Small intestine (tissue), 7 donors: ENCODE measurements around the gene ZNF507. TPM values are rescaled to one million over a fixed set of nuclear protein-coding genes. Genes with fewer than 3 reads are reported as not detected.

Source experiments
- DNase-seq, 2 donors: peaks; one replicate each; pipeline versions ENCODE4 v3.0.0 to v3.0.0-alpha.2; 2013
- FAIRE-seq: peaks from 2 replicates; lab custom pipeline; 2012; peaks lifted over from hg19 to GRCh38; lab: Jason Lieb, UNC
- H3K27ac ChIP-seq, 3 donors: one replicate each; pipeline ENCODE4 v1.5.1; 2013; ENCODE audit warnings: low read length in 2 of 3, mild to moderate bottlenecking in 2 of 3, control low read depth in 1 of 3, inconsistent platforms in 1 of 3, low read depth in 1 of 3, moderate library complexity in 1 of 3
- H3K27me3 ChIP-seq, 3 donors: one replicate each; pipeline ENCODE4 v1.6.1; 2013; ENCODE audit warnings: low read length in 3 of 3, inconsistent platforms in 1 of 3; ENCODE audit not compliant: control insufficient read depth in 3 of 3, insufficient read depth in 3 of 3
- H3K36me3 ChIP-seq, 3 donors: one replicate each; pipeline ENCODE4 v1.6.1; 2013; ENCODE audit warnings: low read length in 3 of 3, inconsistent platforms in 1 of 3, low read depth in 1 of 3, mild to moderate bottlenecking in 1 of 3, moderate library complexity in 1 of 3; ENCODE audit not compliant: control insufficient read depth in 3 of 3, insufficient read depth in 2 of 3
- H3K4me1 ChIP-seq, 3 donors: one replicate each; pipeline ENCODE4 v1.6.1; 2013; ENCODE audit warnings: low read length in 2 of 3, inconsistent platforms in 1 of 3, low read depth in 1 of 3, mild to moderate bottlenecking in 1 of 3, moderate library complexity in 1 of 3; ENCODE audit not compliant: control insufficient read depth in 3 of 3, insufficient read depth in 2 of 3
- H3K4me3 ChIP-seq, 3 donors: one replicate each; pipeline ENCODE4 v1.5.1; 2013; ENCODE audit warnings: low read length in 3 of 3, control low read depth in 1 of 3, inconsistent platforms in 1 of 3, low read depth in 1 of 3, mild to moderate bottlenecking in 1 of 3, moderate library complexity in 1 of 3
- H3K9me3 ChIP-seq, 2 donors: one replicate each; pipeline ENCODE4 v1.6.1; 2013; ENCODE audit warnings: low read depth in 1 of 2, low read length in 1 of 2; ENCODE audit not compliant: control insufficient read depth in 2 of 2, insufficient read depth in 1 of 2
- WGBS, 3 donors: extraction: QIAGEN DNeasy Blood & Tissue Kit; methylation state at CpG; one replicate each; pipeline ENCODE4 v1.1.7; 2013; 5-methylcytosine and 5-hydroxymethylcytosine counted together
- polyA plus RNA-seq, 4 donors: library from polyadenylated mRNA; stranded (reverse) in 3 of 4; unstranded in 1 of 4; fragments of 200-250 nt in 3 of 4; fragments of 120-200 nt in 1 of 4; gene quantifications; one replicate each; pipeline versions ENCODE4 v1.2.1 to v1.2.3, GENCODE V29; 2013
- donor health status: healthy with polysubstance abuse.
- donor health status: control.
- donor health status: control.
- donor health status: Bipolar disorder and iron deficiency.
- donor health status: healthy.

ZNF507 gene
- polyA plus RNA-seq, 4 donors, result 3.2 to 17.1 (median 5.5) TPM

DNA sequence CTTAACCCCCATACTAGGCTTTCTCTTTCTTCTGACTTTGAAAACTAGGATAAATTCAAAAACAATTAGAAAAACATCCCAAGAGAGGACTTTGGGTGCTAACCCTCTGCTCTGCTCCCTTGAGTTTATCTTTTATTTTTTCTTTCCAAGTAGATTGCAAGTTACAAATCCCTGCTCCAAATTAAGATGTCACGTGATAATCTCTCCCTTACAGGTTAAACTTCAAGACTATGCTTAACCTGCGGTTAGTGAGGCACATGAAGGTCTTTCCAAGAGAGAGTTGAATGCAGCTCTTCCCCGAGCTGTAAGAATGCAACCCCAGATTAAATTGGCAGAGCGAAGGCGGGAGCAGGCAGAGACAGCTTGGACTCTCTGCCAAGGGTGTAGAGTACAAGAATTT is 12.2 kb upstream of the ZNF507 start:
- Histone ChIP-seq H3K27ac (no peak overlapping the region), H3K4me1 (no peaks in the 10 kb centered on the region), H3K4me3 (no peak overlapping the region), H3K9me3 (no peaks in the 10 kb centered on the region), H3K36me3 (no peaks in the 10 kb centered on the region), H3K27me3 (peaks cover 0 to 2% (median 0%) of the 10 kb centered on the region in 3 donors)
- DNase-seq (no peak), FAIRE-seq (no peak)
- 64 to 74% (median 68%) methylated on average over 5 of the region's 5 CpGs for WGBS, 3 donors

DNA sequence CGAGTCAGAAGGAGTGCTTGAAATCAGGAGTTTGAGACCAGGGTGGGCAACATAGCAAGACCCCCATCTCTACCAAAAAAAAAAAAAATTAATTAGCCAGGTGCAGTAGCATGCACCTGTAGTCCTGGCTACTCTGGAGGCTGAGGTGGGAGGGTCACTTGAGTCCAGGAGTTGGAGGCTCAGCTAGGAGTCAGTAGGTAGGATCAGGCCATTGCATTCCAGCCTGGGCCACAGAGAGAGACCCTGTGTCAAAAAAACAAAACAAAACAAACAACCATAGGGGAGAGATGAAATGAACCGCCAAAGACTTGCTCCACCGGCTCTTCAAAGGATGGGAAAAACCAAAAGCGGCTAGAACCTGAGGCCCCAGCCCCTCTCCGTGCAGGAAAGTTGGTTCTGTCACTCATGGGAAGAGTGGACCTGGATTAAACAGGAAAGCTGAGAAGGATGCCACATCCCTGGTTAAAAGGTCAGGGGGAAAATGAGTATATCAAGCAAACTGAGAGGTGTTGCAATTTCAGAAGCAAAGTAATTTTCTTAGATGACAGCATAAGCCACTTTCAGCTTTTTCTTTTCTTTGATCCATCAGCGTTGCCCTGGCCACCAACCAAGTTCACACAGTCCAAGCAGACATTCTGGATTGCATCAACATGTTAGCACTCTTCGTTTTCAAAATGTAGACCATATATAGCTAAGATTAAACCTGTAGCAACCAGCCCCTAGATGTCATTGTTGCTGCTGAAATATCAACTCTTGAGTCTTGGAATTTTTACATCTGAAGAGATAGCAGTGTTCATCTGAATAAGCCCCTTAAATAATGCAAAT is 8.9 kb upstream of the ZNF507 start:
- H3K27ac ChIP-seq, result no peak overlapping the region
- no peaks in the 10 kb centered on the region for H3K4me1 ChIP-seq
- H3K4me3 ChIP-seq, result no peak overlapping the region
- DNase-seq, result peak in 1 of 2 donors; percentile 14
- WGBS, 3 donors, result 50 to 60% (median 50%) methylated on average over 7 of the region's 7 CpGs
- H3K36me3 ChIP-seq, result no peaks in the 10 kb centered on the region
- FAIRE-seq, result no peak
- H3K27me3 ChIP-seq, result no peaks in the 10 kb centered on the region
- H3K9me3 ChIP-seq, result no peaks in the 10 kb centered on the region

DNA sequence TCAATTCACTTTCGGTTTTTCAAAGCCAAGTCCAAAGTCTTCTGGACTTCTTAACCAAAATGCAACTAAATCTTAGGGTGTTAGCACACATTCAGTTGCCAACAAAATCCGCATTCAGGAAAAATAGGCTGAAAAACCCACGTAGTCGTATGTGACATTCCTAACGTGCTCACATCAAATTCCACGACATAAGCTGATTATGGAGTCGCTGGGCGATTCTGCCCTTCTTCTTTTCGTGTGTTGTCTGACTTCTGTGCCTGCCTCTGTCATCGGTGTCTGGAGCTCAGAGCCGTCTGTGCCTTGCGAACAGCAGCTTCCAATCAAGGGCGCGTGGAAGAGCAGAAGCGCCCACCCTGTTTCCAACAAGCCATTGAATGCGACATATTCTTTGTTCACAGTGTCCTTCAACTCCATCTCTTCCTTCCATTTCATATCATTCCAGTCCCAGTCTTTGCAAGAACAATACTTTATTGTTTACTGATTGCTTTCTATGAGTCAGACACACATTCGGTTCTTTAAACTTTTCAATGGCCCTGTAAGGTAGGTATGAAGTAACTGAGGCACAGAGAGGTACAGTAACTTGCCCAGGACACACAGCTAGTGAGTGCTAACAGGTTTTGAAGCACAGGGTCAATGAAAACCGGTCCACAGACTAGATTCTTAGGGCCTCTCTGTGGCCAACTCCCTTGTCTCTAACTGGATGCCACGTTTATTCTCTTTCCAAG is 8.2 kb upstream of the ZNF507 start:
- Histone ChIP-seq H3K9me3 (no peaks in the 10 kb centered on the region), H3K36me3 (no peaks in the 10 kb centered on the region), H3K4me3 (no peak overlapping the region), H3K4me1 (no peaks in the 10 kb centered on the region), H3K27me3 (no peaks in the 10 kb centered on the region), H3K27ac (no peak overlapping the region)
- no peak for DNase-seq
- no peak for FAIRE-seq
- WGBS, 3 donors, result 61 to 75% (median 68%) methylated on average over 19 of the region's 19 CpGs

DNA sequence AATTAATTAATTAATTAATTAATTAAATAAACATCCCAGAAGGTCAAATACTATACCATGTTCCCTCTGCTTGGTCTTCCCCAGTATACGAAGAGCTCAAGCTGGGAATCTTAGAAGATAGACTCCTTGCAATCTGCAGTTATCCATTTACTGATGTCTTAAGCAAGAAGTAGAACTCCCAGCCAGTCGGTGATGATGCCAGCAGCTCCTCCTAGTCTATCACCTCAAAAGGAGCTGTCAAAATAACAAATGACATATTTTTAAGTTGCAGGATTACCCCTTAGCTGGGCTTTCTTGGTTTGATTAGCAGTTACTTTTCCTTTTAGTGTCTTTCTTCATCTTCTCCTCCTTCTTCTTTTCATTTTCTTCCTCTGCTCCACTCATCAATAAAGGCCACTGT is 6.0 kb upstream of the ZNF507 start:
- no peak for FAIRE-seq
- WGBS, 3 donors, result 88 to 96% (median 91%) methylated on average over 2 of the region's 2 CpGs
- no peak overlapping the region for H3K27ac ChIP-seq

DNA sequence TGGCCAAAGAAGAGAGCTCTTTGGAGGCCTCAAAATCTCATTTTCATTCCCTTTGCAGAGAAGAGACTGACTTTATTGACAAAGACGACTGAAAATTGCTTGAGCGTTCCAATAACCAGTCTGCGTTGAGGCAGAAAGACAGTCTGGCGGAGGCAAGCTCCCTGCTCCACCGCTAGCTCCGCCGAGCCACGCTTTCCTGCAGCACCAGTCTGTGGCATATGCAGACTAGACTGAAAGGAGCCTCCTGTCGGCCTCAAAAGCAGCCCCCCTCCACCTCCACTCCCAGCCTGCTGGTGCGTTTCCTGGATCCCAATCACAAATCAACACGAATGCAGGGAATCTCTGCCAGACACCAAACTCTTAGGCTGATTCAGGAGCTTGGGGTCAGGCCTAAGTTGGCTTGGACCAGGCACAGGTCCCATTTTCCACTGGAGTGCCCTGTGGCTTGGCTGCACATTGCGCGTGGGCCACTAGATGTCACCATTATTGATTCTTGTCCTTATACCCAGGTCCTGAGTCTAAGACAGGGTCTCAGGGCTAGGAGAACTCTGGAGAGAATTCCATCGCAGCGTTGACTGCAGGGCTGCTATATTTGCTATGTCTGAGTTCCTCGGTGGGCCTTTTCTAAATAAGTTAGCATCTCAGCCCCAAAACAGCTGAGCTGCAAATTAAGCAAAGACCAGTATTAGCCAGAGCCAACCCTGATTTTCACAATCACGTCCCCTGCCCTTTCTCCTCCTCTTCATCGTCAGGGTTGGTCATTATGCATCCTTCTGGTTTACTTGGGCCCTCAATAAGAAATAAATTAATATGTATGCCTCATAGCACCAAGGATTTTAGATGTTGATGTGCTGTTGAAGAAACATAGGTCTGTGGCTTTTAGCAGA is 5.2 kb upstream of the ZNF507 start:
- 55 to 64% (median 64%) methylated on average over 18 of the region's 18 CpGs for WGBS, 3 donors
- Histone ChIP-seq H3K36me3 (no peaks in the 10 kb centered on the region), H3K4me3 (no peak overlapping the region), H3K27me3 (no peaks in the 10 kb centered on the region), H3K4me1 (no peaks in the 10 kb centered on the region), H3K27ac (no peak overlapping the region), H3K9me3 (no peaks in the 10 kb centered on the region)
- peak; percentile 61 to 64 for DNase-seq
- no peak for FAIRE-seq

More for the DNA sequence above, 6.0 kb upstream of the ZNF507 start:
- Histone ChIP-seq H3K9me3 (no peaks in the 10 kb centered on the region), H3K27me3 (no peaks in the 10 kb centered on the region), H3K4me1 (no peaks in the 10 kb centered on the region), H3K4me3 (no peak overlapping the region), H3K36me3 (no peaks in the 10 kb centered on the region)
- DNase-seq, result no peak

DNA sequence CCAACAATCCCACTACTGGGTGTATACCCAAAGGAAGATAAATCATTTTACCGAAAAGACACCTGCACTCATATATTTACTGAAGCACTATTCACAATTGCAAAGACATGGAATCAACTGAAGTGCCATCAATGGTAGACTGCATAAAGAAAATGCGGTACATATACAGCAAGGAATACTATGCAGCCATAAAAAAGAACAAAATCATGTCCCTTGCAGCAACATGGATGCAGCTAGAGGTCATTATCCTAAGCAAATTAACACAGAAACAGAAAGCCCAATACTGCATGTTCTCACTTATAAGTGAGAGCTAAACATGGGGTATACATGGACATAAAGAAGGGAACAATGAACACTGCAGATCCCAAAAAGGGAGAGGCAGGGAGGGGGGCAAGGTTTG is 2.7 kb upstream of the ZNF507 start:
- Histone ChIP-seq H3K4me1 (peaks cover 0 to 3% (median 0%) of the 10 kb centered on the region in 3 donors), H3K27me3 (no peaks in the 10 kb centered on the region), H3K9me3 (no peaks in the 10 kb centered on the region), H3K36me3 (no peaks in the 10 kb centered on the region), H3K27ac (no peak overlapping the region), H3K4me3 (no peak overlapping the region)
- 97 to 98% (median 97%) methylated on average over 2 of the region's 2 CpGs for WGBS, 3 donors
- DNase-seq (no peak), FAIRE-seq (no peak)

DNA sequence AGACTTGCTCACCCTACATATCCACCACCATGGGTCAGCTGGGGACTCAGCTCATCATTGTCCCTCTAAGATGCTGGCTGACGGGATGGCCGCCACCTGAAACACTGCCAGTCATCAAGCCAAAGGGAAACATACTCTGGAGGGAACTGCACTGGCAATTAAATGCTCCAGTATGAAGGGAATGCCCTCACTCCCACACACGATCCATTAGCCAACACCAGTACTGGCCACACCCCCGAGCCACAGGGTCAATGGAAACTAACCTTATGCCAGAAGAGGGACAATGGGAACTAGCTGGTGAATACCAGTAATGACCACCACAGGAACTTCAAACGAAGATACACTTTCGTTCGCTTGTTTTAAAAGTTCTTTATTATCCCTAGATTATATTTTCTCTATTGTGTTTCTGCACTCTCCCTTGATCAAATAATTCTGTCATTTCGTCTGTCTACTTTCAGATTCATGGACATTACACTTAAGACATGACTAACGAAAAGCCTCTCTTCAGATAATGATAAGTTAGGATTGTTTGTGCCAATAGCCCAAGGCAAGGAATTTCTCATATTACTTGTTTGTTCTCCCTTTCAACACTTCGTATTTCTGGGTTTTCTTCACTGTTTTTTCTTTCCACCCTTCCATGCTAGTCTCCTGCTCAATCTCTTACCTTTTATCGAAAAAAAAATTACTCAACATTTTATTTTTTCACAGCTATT is 1.7 kb upstream of the ZNF507 start:
- no peak for DNase-seq
- no peak overlapping the region for H3K4me3 ChIP-seq

More for the DNA sequence above, 1.7 kb upstream of the ZNF507 start:
- no peak for FAIRE-seq
- WGBS, 3 donors, result 71 to 74% (median 74%) methylated on average over 11 of the region's 11 CpGs
- no peaks in the 10 kb centered on the region for H3K27me3 ChIP-seq
- H3K4me1 ChIP-seq, result peaks cover 0 to 5% (median 0%) of the 10 kb centered on the region in 3 donors
- H3K27ac ChIP-seq, result no peak overlapping the region
- H3K36me3 ChIP-seq, result no peaks in the 10 kb centered on the region
- H3K9me3 ChIP-seq, result no peaks in the 10 kb centered on the region
